Epithelial cell of proximal tubule (primary cell): Measurements from ENCODE around the gene UBAP2L. TPM values are rescaled to one million over a fixed set of nuclear protein-coding genes. Genes with fewer than 3 reads are reported as not detected.
"Not testable (repeated sequence)": the region's sequence is repeated elsewhere in the genome, so short reads cannot be mapped to it uniquely, and the experiment has no call there.

Experiments used
- DNase-seq: peaks from one replicate; pipeline ENCODE4 v3.0.0-alpha.2; 2011; ENCODE audit warnings: low read depth
- H3K4me3 ChIP-seq: 2 replicates; pipeline ENCODE4 v1.5.1; 2011; ENCODE audit warnings: low read depth, mild to moderate bottlenecking, low read length
- CTCF ChIP-seq: conservative IDR thresholded peaks from 2 replicates; pipeline ENCODE4 v1.5.1; 2012; ENCODE audit warnings: low read depth, mild to moderate bottlenecking, low read length
- total RNA-seq: library from RNA; depleted of rRNA; stranded (reverse); fragments of >200 nt; gene quantifications from 2 replicates; pipeline ENCODE4 v1.2.3, GENCODE V29; 2015

Gene UBAP2L
- total RNA-seq, 1 donor from 2014 or later: 56.4 TPM

- no peak for DNase-seq
- H3K4me3 ChIP-seq: no peak overlapping the region
- TF ChIP-seq CTCF: no peak
Measured at GRCh38 chr1:154313066-154313356, 92.3 kb downstream of the UBAP2L start.

- DNase-seq, H3K4me3 ChIP-seq: not testable (repeated sequence)
Measured at GRCh38 chr1:154314226-154314625, 93.5 kb downstream of the UBAP2L start.

GRCh38 chr1:154316704-154317103 is 95.9 kb downstream of the UBAP2L start:
- no peak for TF ChIP-seq CTCF
- DNase-seq: no peak
- no peak overlapping the region for H3K4me3 ChIP-seq

GRCh38 chr1:154318386-154318785 is 97.6 kb downstream of the UBAP2L start:
- no peak for DNase-seq
- TF ChIP-seq CTCF: no peak
- H3K4me3 ChIP-seq: no peak overlapping the region

Other genes with a start within 250 kb of the UBAP2L start
- 170 and 314 TPM in 2 replicates for gene JTB, start 243.3 kb upstream of the UBAP2L start, total RNA-seq
- gene RAB13, start 234.6 kb upstream of the UBAP2L start, total RNA-seq: 30.5 and 41.9 TPM in 2 replicates
- 1,876 and 2,488 TPM in 2 replicates for gene RPS27, start 230.2 kb upstream of the UBAP2L start, total RNA-seq
- gene NUP210L, start 65.9 kb upstream of the UBAP2L start, total RNA-seq: not detected in 2 replicates
- gene TPM3, start 28.9 kb upstream of the UBAP2L start, total RNA-seq: 569 and 700 TPM in 2 replicates
- not detected in 2 replicates for gene CFAP141, start 14.6 kb upstream of the UBAP2L start, total RNA-seq
- gene HAX1, start 51.7 kb downstream of the UBAP2L start, total RNA-seq: 86.1 and 149 TPM in 2 replicates
- gene AQP10, start 100.1 kb downstream of the UBAP2L start, total RNA-seq: not detected in 2 replicates
- gene ATP8B2, start 104.6 kb downstream of the UBAP2L start, total RNA-seq: 26.6 and 30.6 TPM in 2 replicates
- 9.5 and 14.5 TPM in 2 replicates for gene IL6R, start 184.4 kb downstream of the UBAP2L start, total RNA-seq